Neural cell (in vitro differentiated cells): ENCODE data around the gene FYN.

Experiments used
- EP300 ChIP-seq: fragments of 450-650 bp; conservative IDR thresholded peaks from 2 replicates; pipeline ENCODE4 v1.6.1; 2014; ENCODE audit warnings: antibody characterized with exemption, mild to moderate bottlenecking, moderate library complexity; ENCODE audit not compliant: poor library complexity, severe bottlenecking
- EZH2 ChIP-seq: fragments of 200-600, 300-800 bp; shearing (Covaris generic), sonication (generic); IDR thresholded peaks from 2 replicates; pipeline ENCODE4 v1.6.1; 2014; ENCODE audit warnings: antibody characterized with exemption, low read length, borderline replicate concordance, mild to moderate bottlenecking; ENCODE audit not compliant: insufficient read depth, poor library complexity, severe bottlenecking
- MXI1 ChIP-seq: fragments of 450-650 bp; conservative IDR thresholded peaks from 2 replicates; pipeline ENCODE4 v1.6.1; 2014; ENCODE audit warnings: antibody characterized with exemption, mild to moderate bottlenecking; ENCODE audit not compliant: poor library complexity, severe bottlenecking
- POLR2AphosphoS5 ChIP-seq: IDR thresholded peaks from 2 replicates; pipeline ENCODE4 v1.6.1; 2012
- RAD21 ChIP-seq: fragments of 450-650 bp; conservative IDR thresholded peaks from 2 replicates; pipeline ENCODE4 v1.6.1; 2014; ENCODE audit warnings: antibody characterized with exemption, mild to moderate bottlenecking, moderate library complexity
- SMC3 ChIP-seq: fragments of 450-650 bp; conservative IDR thresholded peaks from 2 replicates; pipeline ENCODE4 v1.6.1; 2014; ENCODE audit warnings: antibody characterized with exemption, mild to moderate bottlenecking, moderate library complexity; ENCODE audit not compliant: poor library complexity
- TAF1 ChIP-seq: IDR thresholded peaks from 2 replicates; pipeline ENCODE4 v1.6.1; 2012; ENCODE audit warnings: low read depth
- TF ChIP-seq, protein P1 (sequence below): IDR thresholded peaks from 2 replicates; pipeline ENCODE4 v1.6.1; 2012; ENCODE audit warnings: borderline replicate concordance
- TF ChIP-seq, protein P2 (sequence below): fragments of 450-650 bp; IDR thresholded peaks from 2 replicates; pipeline ENCODE4 v1.5.1; 2014; ENCODE audit warnings: antibody characterized with exemption, mild to moderate bottlenecking, moderate library complexity; ENCODE audit not compliant: poor library complexity, severe bottlenecking

- TF ChIP-seq EP300 (no peak), EZH2 (no peak), RAD21 (no peak), MXI1 (no peak), POLR2AphosphoS5 (no peak), TAF1 (no peak), SMC3 (no peak)
- TF ChIP-seq, protein P1, sequence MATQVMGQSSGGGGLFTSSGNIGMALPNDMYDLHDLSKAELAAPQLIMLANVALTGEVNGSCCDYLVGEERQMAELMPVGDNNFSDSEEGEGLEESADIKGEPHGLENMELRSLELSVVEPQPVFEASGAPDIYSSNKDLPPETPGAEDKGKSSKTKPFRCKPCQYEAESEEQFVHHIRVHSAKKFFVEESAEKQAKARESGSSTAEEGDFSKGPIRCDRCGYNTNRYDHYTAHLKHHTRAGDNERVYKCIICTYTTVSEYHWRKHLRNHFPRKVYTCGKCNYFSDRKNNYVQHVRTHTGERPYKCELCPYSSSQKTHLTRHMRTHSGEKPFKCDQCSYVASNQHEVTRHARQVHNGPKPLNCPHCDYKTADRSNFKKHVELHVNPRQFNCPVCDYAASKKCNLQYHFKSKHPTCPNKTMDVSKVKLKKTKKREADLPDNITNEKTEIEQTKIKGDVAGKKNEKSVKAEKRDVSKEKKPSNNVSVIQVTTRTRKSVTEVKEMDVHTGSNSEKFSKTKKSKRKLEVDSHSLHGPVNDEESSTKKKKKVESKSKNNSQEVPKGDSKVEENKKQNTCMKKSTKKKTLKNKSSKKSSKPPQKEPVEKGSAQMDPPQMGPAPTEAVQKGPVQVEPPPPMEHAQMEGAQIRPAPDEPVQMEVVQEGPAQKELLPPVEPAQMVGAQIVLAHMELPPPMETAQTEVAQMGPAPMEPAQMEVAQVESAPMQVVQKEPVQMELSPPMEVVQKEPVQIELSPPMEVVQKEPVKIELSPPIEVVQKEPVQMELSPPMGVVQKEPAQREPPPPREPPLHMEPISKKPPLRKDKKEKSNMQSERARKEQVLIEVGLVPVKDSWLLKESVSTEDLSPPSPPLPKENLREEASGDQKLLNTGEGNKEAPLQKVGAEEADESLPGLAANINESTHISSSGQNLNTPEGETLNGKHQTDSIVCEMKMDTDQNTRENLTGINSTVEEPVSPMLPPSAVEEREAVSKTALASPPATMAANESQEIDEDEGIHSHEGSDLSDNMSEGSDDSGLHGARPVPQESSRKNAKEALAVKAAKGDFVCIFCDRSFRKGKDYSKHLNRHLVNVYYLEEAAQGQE: no peak
- TF ChIP-seq, protein P2, sequence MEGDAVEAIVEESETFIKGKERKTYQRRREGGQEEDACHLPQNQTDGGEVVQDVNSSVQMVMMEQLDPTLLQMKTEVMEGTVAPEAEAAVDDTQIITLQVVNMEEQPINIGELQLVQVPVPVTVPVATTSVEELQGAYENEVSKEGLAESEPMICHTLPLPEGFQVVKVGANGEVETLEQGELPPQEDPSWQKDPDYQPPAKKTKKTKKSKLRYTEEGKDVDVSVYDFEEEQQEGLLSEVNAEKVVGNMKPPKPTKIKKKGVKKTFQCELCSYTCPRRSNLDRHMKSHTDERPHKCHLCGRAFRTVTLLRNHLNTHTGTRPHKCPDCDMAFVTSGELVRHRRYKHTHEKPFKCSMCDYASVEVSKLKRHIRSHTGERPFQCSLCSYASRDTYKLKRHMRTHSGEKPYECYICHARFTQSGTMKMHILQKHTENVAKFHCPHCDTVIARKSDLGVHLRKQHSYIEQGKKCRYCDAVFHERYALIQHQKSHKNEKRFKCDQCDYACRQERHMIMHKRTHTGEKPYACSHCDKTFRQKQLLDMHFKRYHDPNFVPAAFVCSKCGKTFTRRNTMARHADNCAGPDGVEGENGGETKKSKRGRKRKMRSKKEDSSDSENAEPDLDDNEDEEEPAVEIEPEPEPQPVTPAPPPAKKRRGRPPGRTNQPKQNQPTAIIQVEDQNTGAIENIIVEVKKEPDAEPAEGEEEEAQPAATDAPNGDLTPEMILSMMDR: no peak
Observed at GRCh38 chr6:111782887-111783466, 90.3 kb downstream of the FYN start.
